NOMO-1 treated with dmso at 0.1 percent for 144 hours (cell line): ENCODE results near the gene TCTN3.
"Not testable (repeated sequence)": the region's sequence is repeated elsewhere in the genome, so short reads cannot be mapped to it uniquely, and the experiment has no call there.

Experiments
- DNase-seq: peaks from one replicate; lab custom pipeline; 2025; ENCODE audit not compliant: unreplicated experiment; lab: John Stamatoyannopoulos, UW

Gene TCTN3, protein sequence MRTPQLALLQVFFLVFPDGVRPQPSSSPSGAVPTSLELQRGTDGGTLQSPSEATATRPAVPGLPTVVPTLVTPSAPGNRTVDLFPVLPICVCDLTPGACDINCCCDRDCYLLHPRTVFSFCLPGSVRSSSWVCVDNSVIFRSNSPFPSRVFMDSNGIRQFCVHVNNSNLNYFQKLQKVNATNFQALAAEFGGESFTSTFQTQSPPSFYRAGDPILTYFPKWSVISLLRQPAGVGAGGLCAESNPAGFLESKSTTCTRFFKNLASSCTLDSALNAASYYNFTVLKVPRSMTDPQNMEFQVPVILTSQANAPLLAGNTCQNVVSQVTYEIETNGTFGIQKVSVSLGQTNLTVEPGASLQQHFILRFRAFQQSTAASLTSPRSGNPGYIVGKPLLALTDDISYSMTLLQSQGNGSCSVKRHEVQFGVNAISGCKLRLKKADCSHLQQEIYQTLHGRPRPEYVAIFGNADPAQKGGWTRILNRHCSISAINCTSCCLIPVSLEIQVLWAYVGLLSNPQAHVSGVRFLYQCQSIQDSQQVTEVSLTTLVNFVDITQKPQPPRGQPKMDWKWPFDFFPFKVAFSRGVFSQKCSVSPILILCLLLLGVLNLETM

DNA sequence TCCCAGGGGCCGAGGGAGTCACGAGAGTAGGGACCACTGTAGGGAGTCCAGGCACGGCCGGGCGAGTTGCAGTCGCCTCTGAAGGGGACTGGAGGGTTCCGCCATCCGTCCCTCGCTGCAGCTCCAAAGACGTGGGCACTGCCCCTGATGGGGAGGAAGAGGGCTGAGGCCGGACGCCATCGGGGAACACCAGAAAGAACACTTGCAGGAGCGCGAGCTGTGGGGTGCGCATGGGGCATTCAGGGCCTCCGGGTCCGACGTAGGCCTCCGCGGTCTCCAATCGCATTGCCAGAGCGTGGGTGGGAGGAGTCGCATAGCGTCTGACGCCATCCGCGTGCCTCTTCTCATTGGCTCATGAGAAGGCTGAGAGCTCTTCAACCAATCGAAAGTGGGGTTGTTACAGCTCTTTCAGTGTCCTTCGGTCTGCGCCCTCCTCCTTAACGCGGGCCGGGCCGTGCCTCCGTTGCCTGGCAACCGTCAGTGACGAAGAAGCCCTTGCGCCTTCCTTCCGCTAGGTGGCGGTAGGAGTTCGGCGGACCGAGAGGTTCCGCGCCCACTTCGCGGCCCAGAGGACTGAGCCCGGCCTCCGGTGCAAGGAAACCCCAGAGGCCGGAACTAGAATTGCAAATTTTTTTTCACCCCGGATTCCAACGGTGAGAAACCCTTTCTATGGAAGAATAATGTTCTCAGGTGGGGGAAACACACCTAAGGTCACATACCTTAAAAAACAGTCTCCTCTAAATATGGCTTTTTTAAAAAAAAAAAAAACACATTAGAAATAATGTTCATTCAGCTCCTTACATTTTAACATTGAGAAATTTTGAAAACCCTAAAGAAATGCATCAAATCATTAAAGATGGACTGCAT, at the start of gene TCTN3:
Gene TCTN3 (minus strand): TSS at position 260 of the 867 bp plus-strand sequence. CDS start 28 bp downstream, at position 232.
- DNase-seq = peak; percentile 99

DNA sequence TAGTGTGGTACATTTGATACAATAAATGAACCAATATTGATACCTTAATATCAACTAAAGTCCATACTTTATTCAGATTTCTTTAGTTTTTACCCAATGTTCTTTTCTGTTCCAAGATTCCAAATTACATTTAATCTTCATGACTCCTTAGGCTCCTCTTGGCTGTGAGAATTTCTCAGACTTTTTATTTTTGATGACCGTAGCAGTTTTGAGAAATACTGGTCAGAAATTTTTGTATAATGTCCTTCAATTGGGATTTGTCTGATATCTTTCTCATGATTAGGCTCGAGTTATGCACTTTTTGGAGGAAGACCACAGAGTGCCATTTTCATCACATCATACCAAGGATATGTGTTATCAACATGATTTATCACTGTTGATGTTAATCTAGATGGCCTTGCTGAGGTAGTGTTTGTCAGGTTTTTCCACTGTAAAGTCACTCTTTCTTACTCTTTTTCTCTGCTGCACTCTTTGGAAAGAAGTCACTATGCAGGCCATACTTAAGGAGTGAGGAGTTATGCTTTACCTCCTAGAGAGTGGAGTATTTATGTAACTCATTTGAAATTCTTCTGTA, 49.3 kb upstream of the TCTN3 start:
- no peak for DNase-seq

DNA sequence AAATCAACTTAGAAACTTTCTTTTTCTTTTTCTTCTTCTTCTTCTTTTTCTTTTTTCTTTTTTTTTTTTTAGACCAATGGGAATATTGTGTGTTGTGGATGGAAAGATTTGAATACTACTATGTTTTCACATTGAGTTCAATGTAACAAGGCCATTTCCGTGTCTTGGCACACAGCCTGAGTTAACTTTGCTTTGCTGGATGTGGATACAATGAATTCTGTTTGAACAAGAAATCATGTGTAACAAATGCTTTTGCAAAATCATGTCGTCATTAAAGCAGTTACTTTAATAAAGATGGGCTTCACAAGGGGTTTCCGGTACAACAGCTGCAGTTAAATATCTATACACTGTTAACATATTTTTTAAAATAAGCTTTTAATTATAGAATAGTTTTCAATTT, 48.8 kb upstream of the TCTN3 start:
- no peak for DNase-seq

DNA sequence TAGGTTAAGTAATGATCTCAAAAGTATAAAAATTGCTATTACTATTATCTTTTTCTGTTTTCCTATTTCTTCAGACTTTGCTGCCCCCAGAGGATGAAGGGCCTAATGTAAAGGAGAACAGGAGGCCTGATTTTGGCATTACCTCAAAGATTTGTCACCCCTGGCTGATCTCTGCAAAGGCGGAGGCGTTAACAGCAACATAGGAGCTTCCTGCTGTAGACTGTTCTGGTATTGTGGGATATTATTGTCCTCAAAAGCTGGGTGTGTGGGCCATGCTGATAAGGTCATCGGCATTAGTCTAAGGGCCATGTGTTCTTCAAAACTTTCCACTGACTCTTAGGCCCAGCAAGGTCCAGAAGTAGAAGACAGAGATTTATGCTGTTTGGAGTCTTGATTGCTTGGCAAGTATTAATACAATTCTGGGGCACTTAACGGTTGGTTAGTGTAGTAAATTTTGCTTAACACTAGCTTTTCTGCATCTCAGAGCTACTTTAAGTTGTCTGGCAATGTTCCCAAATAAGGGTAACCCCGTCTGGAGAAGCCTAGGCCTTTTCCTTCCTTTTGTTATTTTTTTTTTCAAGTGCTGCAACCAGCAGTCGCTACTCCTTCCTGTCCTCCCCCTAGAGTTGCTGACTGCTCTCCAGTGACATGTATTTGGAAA, 48.2 kb upstream of the TCTN3 start:
- no peak for DNase-seq

DNA sequence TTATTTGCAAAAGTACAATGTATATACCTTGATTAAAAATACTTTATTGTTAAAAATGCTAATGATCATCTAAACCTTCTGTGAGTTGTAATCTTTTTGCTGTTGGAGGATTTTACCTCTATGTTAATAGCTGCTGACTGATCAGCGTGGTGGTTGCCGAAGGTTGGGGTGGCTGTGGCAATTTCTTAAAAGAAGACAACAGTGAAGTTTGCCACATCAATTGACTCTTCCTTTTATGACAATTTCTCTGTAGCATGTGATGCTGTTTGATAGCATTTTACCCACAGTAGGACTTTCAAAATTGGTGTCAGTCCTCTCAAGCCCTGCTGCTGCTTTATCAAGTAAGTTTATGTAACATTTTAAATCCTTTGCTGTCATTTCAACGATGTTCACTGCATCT, 45.3 kb upstream of the TCTN3 start:
- DNase-seq = no peak

DNA sequence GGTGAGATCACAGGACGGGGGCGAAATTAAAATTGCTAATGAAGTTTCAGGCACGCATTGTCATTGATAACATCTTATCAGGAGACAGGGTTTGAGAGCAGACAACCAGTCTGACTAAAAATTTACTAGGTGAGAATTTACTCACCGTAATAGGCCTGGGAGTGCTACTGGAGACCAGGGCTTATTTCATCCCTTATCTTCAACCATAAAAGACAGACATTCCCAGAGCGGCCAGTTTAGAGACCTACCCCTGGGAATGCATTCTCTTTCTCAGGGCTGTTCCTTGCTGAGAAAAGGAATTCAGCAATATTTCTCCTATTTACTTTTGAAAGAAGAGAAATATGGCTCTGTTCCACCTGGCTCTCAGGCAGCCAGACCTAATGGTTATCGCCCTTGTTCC, 39.2 kb upstream of the TCTN3 start:
- DNase-seq = not testable (repeated sequence)

DNA sequence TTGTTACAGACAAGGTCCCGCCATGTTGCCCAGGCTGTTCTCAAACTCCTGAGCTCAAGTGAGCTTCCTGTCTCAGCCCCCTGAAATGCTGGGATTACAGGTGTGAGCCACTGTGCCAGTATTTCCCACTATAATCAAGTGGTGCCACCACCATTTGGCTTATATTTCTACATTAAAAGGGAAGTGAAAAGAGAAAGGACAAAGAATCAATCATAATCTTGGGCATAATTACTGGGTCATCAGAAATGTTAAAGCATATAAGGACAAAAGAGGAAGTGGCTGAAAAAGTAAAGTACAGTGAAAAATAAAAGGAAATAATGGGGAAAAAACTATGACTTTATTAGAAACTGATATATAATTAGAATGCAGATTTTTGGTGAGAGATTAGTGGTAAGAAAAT, 36.5 kb upstream of the TCTN3 start:
- DNase-seq = peak; percentile 23

DNA sequence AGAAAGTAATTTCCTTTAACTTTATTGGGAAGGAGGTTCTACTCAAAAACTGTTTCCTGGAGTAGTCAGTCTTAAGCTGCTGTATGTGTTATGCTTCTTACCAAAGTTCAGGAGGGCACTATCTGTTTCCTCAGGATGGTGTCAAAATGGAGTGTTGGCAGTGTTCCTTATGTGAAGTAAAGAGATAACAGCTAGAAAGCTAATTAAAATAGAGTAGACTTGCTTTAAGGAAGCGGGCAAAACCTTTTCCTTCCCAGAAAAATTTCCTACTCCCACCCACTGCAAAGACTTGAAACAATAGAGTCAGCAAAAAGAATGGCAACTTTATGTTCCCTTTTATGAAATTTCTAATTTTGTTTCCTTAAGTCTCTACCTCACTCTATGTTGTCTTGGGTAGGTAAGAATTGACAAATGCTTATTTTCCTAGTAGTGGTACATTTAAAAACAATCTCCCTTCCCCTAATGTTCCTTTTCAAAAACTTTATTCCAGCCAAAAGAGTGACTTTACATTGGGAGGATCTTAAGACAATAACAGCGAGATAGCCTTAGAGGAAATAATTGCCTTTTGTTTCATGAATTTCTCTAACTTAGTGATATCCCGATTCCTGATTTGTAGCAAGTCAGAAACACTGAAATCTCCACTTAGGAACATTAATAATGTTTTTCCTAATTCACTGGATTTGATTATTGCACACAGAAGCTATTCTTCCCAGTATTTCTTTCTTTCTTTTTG, 35.8 kb upstream of the TCTN3 start:
- no peak for DNase-seq

DNA sequence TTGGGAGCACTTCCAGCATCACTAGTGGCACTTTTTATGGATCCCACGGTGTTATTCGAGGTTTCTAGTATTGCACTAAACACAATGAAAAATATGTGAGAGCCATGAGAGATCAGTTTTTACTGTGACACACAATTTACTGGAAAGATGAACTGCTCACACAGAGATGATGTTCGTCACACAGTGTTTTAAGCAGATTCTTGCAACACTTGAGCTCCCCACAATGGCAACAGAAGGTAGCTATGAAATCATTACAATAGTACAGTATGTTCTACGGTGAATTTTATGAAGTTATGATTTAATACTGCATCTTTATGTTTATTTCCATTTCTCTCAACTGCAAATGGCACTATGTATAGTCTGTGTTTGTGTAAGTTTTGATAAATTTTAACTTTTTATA, 34.8 kb upstream of the TCTN3 start:
- no peak for DNase-seq

DNA sequence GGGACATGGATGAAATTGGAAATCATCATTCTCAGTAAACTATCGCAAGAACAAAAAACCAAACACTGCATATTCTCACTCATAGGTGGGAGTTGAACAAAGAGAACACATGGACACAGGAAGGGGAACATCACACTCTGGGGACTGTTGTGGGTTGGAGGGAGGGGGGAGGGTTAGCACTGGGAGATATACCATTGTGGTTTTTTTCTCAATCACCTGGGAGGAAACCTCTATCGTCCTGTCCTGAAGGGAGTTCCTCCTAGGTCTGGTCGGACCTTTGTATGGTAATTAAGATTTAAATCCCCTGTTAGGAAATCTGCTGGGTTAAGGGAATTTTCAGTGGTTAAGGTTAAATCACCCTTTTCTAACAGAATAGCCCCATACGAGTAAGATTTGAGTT, 28.8 kb upstream of the TCTN3 start:
- DNase-seq = not testable (repeated sequence)

DNA sequence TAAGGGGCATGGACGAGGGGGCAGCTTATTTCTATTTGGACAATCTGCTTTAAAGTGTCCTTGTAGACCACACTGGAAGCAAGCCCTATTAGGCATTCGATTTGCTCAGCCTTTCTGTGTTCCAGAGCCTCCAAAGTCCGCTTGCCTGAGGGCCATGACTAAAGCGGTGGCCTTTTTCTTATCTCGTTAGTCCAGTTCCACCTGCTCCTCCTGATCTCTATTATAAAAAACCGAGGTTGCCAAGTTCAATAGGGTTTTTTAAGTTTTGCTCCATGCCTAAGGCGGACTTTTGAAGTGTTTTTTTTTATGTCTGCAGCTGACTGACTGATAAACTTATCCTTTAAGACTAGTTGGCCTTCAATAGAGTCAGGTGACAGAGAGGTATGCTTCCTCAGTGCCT, 27.0 kb upstream of the TCTN3 start:
- not testable (repeated sequence) for DNase-seq

GRCh38 chr10:95716866-95717265, 23.1 kb upstream of the TCTN3 start:
- DNase-seq = no peak

- DNase-seq = no peak
These were observed 22.7 kb upstream of the TCTN3 start for GRCh38 chr10:95716466-95716865.

GRCh38 chr10:95711492-95711891, 17.8 kb upstream of the TCTN3 start:
- no peak for DNase-seq

- DNase-seq = no peak
These were observed 13.3 kb upstream of the TCTN3 start for GRCh38 chr10:95706990-95707389.

- DNase-seq = no peak
These were observed 12.8 kb upstream of the TCTN3 start for GRCh38 chr10:95706573-95706972.

- DNase-seq = no peak
These were observed 4.7 kb upstream of the TCTN3 start for GRCh38 chr10:95698415-95698814.

DNA sequence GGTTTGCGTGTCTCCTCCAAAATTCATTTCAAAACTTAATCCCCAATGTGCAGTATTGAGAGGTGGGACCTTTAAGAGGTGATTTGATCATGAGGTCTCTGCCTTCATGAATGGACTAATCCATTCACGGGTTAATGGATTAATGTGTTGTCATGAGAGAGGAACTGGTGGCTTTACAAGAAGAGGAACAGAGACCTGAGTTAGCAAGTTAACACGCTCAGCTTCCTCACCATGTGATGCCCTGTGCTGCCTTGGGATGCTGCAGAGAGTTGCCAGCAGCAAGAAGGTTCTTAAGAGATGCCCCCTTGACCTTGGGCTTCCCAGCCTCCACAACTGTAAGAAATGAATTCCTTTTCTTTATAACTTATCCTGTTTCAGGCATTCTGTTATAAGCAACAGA, 3.7 kb upstream of the TCTN3 start:
- peak; percentile 55 for DNase-seq

DNA sequence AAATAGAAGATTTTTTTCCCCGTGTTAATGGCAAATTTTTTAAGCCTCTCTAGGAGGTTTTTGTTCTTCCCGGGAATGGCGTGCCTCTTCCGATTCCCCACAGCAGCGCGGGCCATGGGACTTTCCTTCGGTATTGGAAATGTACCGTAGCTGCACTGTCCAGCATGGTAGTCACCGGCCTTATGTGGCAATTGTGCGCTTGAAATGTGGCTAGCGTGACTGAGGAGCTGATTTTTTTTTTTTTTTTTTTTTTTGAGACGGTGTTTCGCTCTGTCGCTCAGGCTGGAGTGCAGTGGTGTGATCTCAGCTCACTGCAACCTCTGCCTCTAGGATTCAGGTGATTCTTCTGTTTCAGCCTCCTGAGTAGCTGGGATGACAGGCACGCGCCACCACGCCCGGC, 938 bp upstream of the TCTN3 start:
- peak; percentile 34 for DNase-seq

DNA sequence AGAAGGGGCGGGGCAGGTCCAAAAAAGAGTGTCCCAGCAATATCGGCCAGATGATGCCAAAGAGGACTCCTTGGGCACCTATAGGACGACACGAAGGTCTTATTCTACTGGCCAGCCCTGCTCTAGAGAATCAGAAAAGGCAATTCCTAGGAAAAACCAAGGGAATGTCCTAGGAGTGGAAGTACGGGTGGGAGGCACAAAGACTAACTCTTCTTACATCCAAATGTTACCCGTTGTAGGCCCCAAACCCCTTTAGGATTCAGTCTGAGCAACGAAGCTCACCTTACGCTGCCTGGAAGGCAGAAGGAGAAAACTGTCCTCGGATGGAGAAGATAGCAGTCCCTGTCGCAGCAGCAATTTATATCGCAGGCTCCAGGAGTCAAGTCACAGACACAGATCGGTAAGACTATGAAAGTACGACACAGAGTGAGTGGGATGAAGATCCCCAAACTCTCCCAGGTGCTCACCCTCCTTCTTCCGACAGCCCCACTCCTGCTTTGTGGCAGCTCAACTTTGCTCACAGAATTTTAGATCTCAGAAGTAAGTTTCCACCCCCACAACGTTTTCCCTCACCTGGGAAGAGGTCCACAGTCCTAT, 558 bp downstream of the TCTN3 start:
- no peak for DNase-seq
